HepG2 (cell line): ENCODE measurements around the gene TRPT1. TPM values are rescaled to one million over a fixed set of nuclear protein-coding genes. Genes with fewer than 3 reads are reported as not detected.
A peak's percentile ranks its signal among the peaks of the same experiment; 100 is the strongest.

ENCODE experiments used
- ATAC-seq: fragments of 200-7000 bp; cut with Tn5 transposase; 3 replicates; pipeline ENCODE4 v1.9.1; 2020; ENCODE audit warnings: mild to moderate bottlenecking, moderate library complexity
- BruUV-seq: library from RNA; stranded (reverse); fragments of 400-500 nt; replicated peaks from 2 replicates; lab custom pipeline; 2021; lab: Mats Ljungman, UMichigan
- CTCF ChIA-PET: fragments of 300-600 bp; formaldehyde crosslinking; extraction: SDS; loops from one replicate; lab custom pipeline; 2021; ENCODE audit warnings: low total read pairs, inconsistent platforms, low intra/inter-chr PET ratio; lab: Yijun Ruan, JAX
- POLR2A ChIA-PET: fragments of 350-600 bp; sonication (Branson Sonifier 250); formaldehyde crosslinking; loops from one replicate; lab custom pipeline; 2020; ENCODE audit warnings: antibody characterized with exemption, inconsistent platforms; lab: Yijun Ruan, JAX
- DNase-seq: peaks from one replicate; pipeline ENCODE4 v3.0.0-alpha.2; 2015; ENCODE audit warnings: low spot score
- FAIRE-seq: peaks from 3 replicates; lab custom pipeline; 2011; peaks lifted over from hg19 to GRCh38; lab: Jason Lieb, UNC
- H2AFZ ChIP-seq: one replicate; pipeline ENCODE4 v1.6.1; 2011; ENCODE audit warnings: low read length, inconsistent platforms
- H3K27ac ChIP-seq: fragments of 300-600 bp; 3 replicates; pipeline ENCODE4 v1.8.0; 2011; ENCODE audit warnings: mixed run types, mild to moderate bottlenecking, mixed read lengths, low read length, inconsistent platforms; ENCODE audit not compliant: insufficient read depth; ENCODE audit errors: extremely low read length
- H3K27me3 ChIP-seq, 2 experiments: fragments of 200-600 bp in 1 of 2; 2 replicates in 1 of 2; 3 replicates in 1 of 2; pipeline versions ENCODE4 v1.6.0 to v1.8.0; 2011; ENCODE audit warnings: low read length in 2 of 2, mild to moderate bottlenecking in 2 of 2, moderate library complexity in 2 of 2, inconsistent platforms in 1 of 2; ENCODE audit not compliant: insufficient read depth in 2 of 2, control insufficient read depth in 1 of 2
- H3K36me3 ChIP-seq, 2 experiments: fragments of 200-600 bp in 1 of 2; replicated peaks in 1 of 2; 2 replicates in 1 of 2; 3 replicates in 1 of 2; pipeline versions ENCODE4 v1.5.1 to v1.8.0; 2011; ENCODE audit warnings: low read length in 2 of 2, inconsistent platforms in 1 of 2; ENCODE audit not compliant: insufficient read depth in 2 of 2, control insufficient read depth in 1 of 2
- H3K4me1 ChIP-seq: 2 replicates; pipeline ENCODE4 v1.5.1; 2012; ENCODE audit warnings: low read length, inconsistent platforms; ENCODE audit not compliant: insufficient read depth
- H3K4me2 ChIP-seq: 2 replicates; pipeline ENCODE4 v1.6.0; 2011; ENCODE audit warnings: low read depth, low read length, inconsistent platforms
- H3K4me3 ChIP-seq, 3 experiments: fragments of 200-600 bp in 1 of 3; sonication (generic), shearing (Covaris generic) in 1 of 3; replicated peaks in 1 of 3; 2 replicates each; pipeline ENCODE4 v1.5.1; 2011 to 2016; ENCODE audit warnings: low read length in 3 of 3, inconsistent platforms in 2 of 3, low read depth in 2 of 3, mild to moderate bottlenecking in 2 of 3, control low read depth in 1 of 3, mixed read lengths in 1 of 3; ENCODE audit not compliant: insufficient read depth in 1 of 3
- H3K79me2 ChIP-seq: one replicate; pipeline ENCODE4 v1.6.1; 2011; ENCODE audit warnings: low read length, inconsistent platforms; ENCODE audit not compliant: insufficient read depth
- H3K9ac ChIP-seq: 2 replicates; pipeline ENCODE4 v1.6.0; 2011; ENCODE audit warnings: mild to moderate bottlenecking, low read depth, low read length, inconsistent platforms; ENCODE audit not compliant: insufficient read depth
- H3K9me3 ChIP-seq: 2 replicates; pipeline ENCODE4 v1.5.1; 2012; ENCODE audit warnings: mild to moderate bottlenecking, low read length
- H4K20me1 ChIP-seq: 2 replicates; pipeline ENCODE4 v1.6.0; 2011; ENCODE audit warnings: inconsistent platforms, mild to moderate bottlenecking, low read length, moderate library complexity; ENCODE audit not compliant: insufficient read depth
- FOXA1 ChIP-seq, 2 experiments: fragments of 450-650 bp in 1 of 2; sonication (generic) in 1 of 2; formaldehyde crosslinking in 1 of 2; IDR thresholded peaks; 2 replicates each; pipeline versions ENCODE4 v1.4.0 to v1.6.1; 2016 to 2020; ENCODE audit warnings: missing genetic modification reagents in 1 of 2
- KDM6A ChIP-seq: IDR thresholded peaks from 2 replicates; pipeline ENCODE4 v1.6.1; 2016; ENCODE audit warnings: low read depth
- TBX2 ChIP-seq: sonication (generic); formaldehyde crosslinking; IDR thresholded peaks from 2 replicates; pipeline ENCODE4 v1.5.0; 2020; ENCODE audit warnings: missing genetic modification reagents, mild to moderate bottlenecking, borderline replicate concordance
- U2AF1 ChIP-seq: fragments of 200-400 bp; formaldehyde crosslinking; optimal IDR thresholded peaks from 2 replicates; pipeline ENCODE3; 2017; ENCODE audit warnings: mild to moderate bottlenecking, low read depth, low read length
- YEATS4 ChIP-seq: sonication (generic); formaldehyde crosslinking; IDR thresholded peaks from 2 replicates; pipeline ENCODE4 v1.4.0; 2020; ENCODE audit warnings: missing genetic modification reagents, borderline replicate concordance
- ZNF121 ChIP-seq: sonication (generic); formaldehyde crosslinking; IDR thresholded peaks from 2 replicates; pipeline ENCODE4 v1.5.0; 2020; ENCODE audit warnings: mild to moderate bottlenecking, missing genetic modification reagents
- ZNF274 ChIP-seq: sonication (generic); formaldehyde crosslinking; IDR thresholded peaks from 2 replicates; pipeline ENCODE4 v1.5.1; 2020; ENCODE audit warnings: mild to moderate bottlenecking, missing genetic modification reagents
- ZNF282 ChIP-seq: fragments of 450-650 bp; IDR thresholded peaks from 2 replicates; pipeline ENCODE4 v1.6.1; 2018; ENCODE audit not compliant: partially characterized antibody
- ZNF780A ChIP-seq: sonication (generic); formaldehyde crosslinking; IDR thresholded peaks from 2 replicates; pipeline ENCODE4 v1.8.0; 2022; ENCODE audit warnings: mild to moderate bottlenecking, missing genetic modification reagents, moderate library complexity
- whole genome bisulfite sequencing: methylation state at CpG from one replicate; pipeline ENCODE4 v1.1.6; 2017; ENCODE audit warnings: low lambda C conversion rate; 5-methylcytosine and 5-hydroxymethylcytosine counted together
- in situ Hi-C: cut with HindIII; loops from 2 replicates; pipeline ENCODE4 v1.10.0; 2017; ENCODE audit warnings: low pct_unique_long_range_greater_than_20kb; ENCODE audit not compliant: extremely low pct_ligation_motif_present
- intact Hi-C: fragments of 100-400 bp; cut with micrococcal nuclease; formaldehyde crosslinking; loops from one replicate; pipeline ENCODE4 v1.10.0; 2022; ENCODE audit not compliant: unreplicated experiment
- polyA plus RNA-seq, 8 experiments: library from polyadenylated mRNA; depleted of rRNA in 3 of 8; stranded (reverse) in 7 of 8; unstranded in 1 of 8; fragments of >200 nt; fragmentation: Illumina TruSeq in 4 of 8; extraction: Trizol in 4 of 8; gene quantifications; 2 replicates each; pipeline versions ENCODE4 v1.2.1 to v1.2.3, GENCODE V29; 2011 to 2016; ENCODE audit warnings: low read depth in 4 of 8, missing spikeins in 1 of 8, mixed read lengths in 1 of 8; ENCODE audit not compliant: insufficient read depth in 1 of 8
- total RNA-seq, 5 experiments: library from RNA; depleted of rRNA; stranded (reverse); fragments of >200 nt; fragmentation: Illumina TruSeq; extraction: Trizol; gene quantifications; 2 replicates each; pipeline ENCODE4 v1.2.3, GENCODE V29; 2016; ENCODE audit warnings: low read depth in 1 of 5
- TF ChIP-seq, protein P1 (sequence below): sonication (generic); formaldehyde crosslinking; IDR thresholded peaks from 2 replicates; pipeline ENCODE4 v1.8.0; 2022; ENCODE audit warnings: mild to moderate bottlenecking, missing genetic modification reagents
- TF ChIP-seq, protein P2 (sequence below): sonication (generic); formaldehyde crosslinking; IDR thresholded peaks from 2 replicates; pipeline ENCODE4 v1.8.0; 2022; ENCODE audit warnings: mild to moderate bottlenecking, missing genetic modification reagents; ENCODE audit not compliant: insufficient replicate concordance
- TF ChIP-seq, protein P3 (sequence below): sonication (generic); formaldehyde crosslinking; IDR thresholded peaks from 2 replicates; pipeline ENCODE4 v1.4.0; 2020; ENCODE audit warnings: missing genetic modification reagents

The TRPT1 gene
- total and polyA plus RNA-seq, 2 of the 13 experiments (the other 11 are each of a cell fraction or from before 2014, with no cell fraction given), result 24.8 to 40.7 TPM

DNA sequence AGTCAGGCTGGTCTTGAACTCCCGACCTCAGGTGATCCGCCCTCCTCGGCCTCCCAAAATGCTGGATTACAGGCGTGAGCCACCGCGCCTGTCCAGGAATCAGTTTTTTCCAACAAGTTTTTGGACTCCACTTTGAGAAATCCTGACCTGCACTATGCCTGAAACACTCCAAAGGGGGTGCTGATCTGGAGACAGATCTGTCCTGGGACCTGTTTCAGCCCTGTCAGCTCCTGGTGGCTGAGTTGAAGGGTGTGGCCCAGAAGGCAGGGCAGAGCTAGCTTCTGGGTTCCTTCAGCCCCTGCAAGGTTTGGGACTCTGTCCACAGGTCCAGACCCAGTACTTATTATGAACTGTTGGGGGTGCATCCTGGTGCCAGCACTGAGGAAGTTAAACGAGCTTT, 5.6 kb upstream of the TRPT1 start:
- ChIA-PET POLR2A (interaction anchor here (0.6 to 2.6 kb wide), 3 partner anchors 10 to 254 kb away, joined by 3 to 8 read pairs (median 4); partner anchors contain the start of gene FKBP2), CTCF (no interaction called here)
- H3K4me1 ChIP-seq, result peaks cover 70% of the 10 kb centered on the region
- peak overlapping the region in 1 of 3 experiments; percentile 50; a peak in 1 of 6 replicates for H3K4me3 ChIP-seq
- FAIRE-seq, result no peak
- DNase-seq, result no peak
- H3K36me3 ChIP-seq, result no peaks in the 10 kb centered on the region
- no peaks in the 10 kb centered on the region for H3K27me3 ChIP-seq
- ATAC-seq, result no peak
- no peaks in the 10 kb centered on the region for H4K20me1 ChIP-seq
- TF ChIP-seq ZNF274 (CRISPR knock-in tag), result 0 out of 2 replicates have a peak, but pooled peaks have one; percentile 28
- TF ChIP-seq, protein P1, sequence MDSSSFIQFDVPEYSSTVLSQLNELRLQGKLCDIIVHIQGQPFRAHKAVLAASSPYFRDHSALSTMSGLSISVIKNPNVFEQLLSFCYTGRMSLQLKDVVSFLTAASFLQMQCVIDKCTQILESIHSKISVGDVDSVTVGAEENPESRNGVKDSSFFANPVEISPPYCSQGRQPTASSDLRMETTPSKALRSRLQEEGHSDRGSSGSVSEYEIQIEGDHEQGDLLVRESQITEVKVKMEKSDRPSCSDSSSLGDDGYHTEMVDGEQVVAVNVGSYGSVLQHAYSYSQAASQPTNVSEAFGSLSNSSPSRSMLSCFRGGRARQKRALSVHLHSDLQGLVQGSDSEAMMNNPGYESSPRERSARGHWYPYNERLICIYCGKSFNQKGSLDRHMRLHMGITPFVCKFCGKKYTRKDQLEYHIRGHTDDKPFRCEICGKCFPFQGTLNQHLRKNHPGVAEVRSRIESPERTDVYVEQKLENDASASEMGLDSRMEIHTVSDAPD (CRISPR knock-in tag), result no peak
- H3K9me3 ChIP-seq, result no peaks in the 10 kb centered on the region
- H3K9ac ChIP-seq, result peak overlapping the region; percentile 43; the same call in 1 of the 2 replicates
- no TSS peak for BruUV-seq
- intact Hi-C loops, result no loop called here
- H3K4me2 ChIP-seq, result peak overlapping the region; percentile 63
- no peak overlapping the region for H2AFZ ChIP-seq
- peaks cover 3% of the 10 kb centered on the region for H3K79me2 ChIP-seq
- 96% methylated on average over 7 of the region's 7 CpGs for WGBS
- in situ Hi-C loops, result no loop called here
- H3K27ac ChIP-seq, result no peak overlapping the region

DNA sequence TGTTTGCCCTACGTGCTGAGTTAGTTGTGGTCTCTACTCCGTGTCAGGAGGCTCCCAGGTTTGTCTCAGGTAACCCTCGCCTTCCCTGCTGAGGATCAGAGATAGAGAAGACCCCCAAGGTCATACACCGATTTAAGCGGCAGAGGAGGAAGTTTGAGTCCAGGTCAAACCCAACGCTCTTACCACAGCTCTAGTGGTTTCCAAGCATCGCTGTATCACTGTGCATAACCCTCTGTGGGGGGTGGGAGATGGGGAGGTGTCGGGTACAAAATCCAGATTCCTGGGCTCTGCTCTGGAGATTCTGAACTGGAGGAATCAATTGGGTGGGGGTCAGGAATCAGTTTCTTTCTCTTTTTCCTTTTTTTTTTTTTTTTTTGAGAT, 5.0 kb upstream of the TRPT1 start:
- Histone ChIP-seq H3K4me2 (peak overlapping the region; percentile 88), H3K27me3 (no peaks in the 10 kb centered on the region), H4K20me1 (no peaks in the 10 kb centered on the region), H3K9ac (peak overlapping the region; percentile 80), H3K79me2 (peaks cover 3% of the 10 kb centered on the region), H3K27ac (peak overlapping the region; percentile 75), H3K9me3 (no peaks in the 10 kb centered on the region), H3K4me3 (peak overlapping the region; percentile 94 to 96 (median 95)), H3K4me1 (peaks cover 64% of the 10 kb centered on the region), H3K36me3 (no peaks in the 10 kb centered on the region), H2AFZ (no peak overlapping the region)
- no peak for DNase-seq
- ATAC-seq, result no peak
- WGBS, result 13% methylated on average over 2 of the region's 8 CpGs
- POLR2A ChIA-PET, result interaction anchor here (1.0 to 2.6 kb wide), 2 partner anchors 10 to 39 kb away, joined by 4 to 8 read pairs; partner anchors contain the start of gene FKBP2
- in situ Hi-C loops (no loop called here), intact Hi-C loops (no loop called here)
- no TSS peak for BruUV-seq
- TF ChIP-seq ZNF121 (CRISPR knock-in tag) (no peak), U2AF1 (no peak), TBX2 (no peak), ZNF282 (no peak), FOXA1 (IDR thresholded peaks at IDR 0.05) (no peak), FOXA1 (CRISPR knock-in tag; IDR thresholded peaks at IDR 0.05) (no peak), ZNF780A (CRISPR knock-in tag) (no peak), KDM6A (CRISPR knock-in tag) (no peak), YEATS4 (CRISPR knock-in tag) (no peak)
- TF ChIP-seq, protein P2, sequence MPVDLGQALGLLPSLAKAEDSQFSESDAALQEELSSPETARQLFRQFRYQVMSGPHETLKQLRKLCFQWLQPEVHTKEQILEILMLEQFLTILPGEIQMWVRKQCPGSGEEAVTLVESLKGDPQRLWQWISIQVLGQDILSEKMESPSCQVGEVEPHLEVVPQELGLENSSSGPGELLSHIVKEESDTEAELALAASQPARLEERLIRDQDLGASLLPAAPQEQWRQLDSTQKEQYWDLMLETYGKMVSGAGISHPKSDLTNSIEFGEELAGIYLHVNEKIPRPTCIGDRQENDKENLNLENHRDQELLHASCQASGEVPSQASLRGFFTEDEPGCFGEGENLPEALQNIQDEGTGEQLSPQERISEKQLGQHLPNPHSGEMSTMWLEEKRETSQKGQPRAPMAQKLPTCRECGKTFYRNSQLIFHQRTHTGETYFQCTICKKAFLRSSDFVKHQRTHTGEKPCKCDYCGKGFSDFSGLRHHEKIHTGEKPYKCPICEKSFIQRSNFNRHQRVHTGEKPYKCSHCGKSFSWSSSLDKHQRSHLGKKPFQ (CRISPR knock-in tag), result no peak
- TF ChIP-seq, protein P3, sequence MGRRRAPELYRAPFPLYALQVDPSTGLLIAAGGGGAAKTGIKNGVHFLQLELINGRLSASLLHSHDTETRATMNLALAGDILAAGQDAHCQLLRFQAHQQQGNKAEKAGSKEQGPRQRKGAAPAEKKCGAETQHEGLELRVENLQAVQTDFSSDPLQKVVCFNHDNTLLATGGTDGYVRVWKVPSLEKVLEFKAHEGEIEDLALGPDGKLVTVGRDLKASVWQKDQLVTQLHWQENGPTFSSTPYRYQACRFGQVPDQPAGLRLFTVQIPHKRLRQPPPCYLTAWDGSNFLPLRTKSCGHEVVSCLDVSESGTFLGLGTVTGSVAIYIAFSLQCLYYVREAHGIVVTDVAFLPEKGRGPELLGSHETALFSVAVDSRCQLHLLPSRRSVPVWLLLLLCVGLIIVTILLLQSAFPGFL (CRISPR knock-in tag), result no peak
- CTCF ChIA-PET, result no interaction called here
- FAIRE-seq, result peak; percentile 18
